Renal pelvis (tissue), 4 donors: ENCODE measurements around the gene RELN. TPM values are rescaled to one million over a fixed set of nuclear protein-coding genes. Genes with fewer than 3 reads are reported as not detected.
"Not testable (repeated sequence)": the region's sequence is repeated elsewhere in the genome, so short reads cannot be mapped to it uniquely, and the experiment has no call there.

Source experiments
- DNase-seq: peaks from one replicate; pipeline ENCODE4 v3.0.0-alpha.2; 2013
- polyA plus RNA-seq, 3 donors: library from polyadenylated mRNA; unstranded; fragments of 120-200 nt; gene quantifications; one replicate each; pipeline ENCODE4 v1.2.1, GENCODE V29; 2013; ENCODE audit not compliant: insufficient read length in 3 of 3

Gene RELN
- polyA plus RNA-seq, 3 donors = 7.1 to 14.8 (median 13.8) TPM

GRCh38 chr7:103851357-103851756, 138.1 kb downstream of the RELN start:
- DNase-seq = peak; percentile 20

DNA sequence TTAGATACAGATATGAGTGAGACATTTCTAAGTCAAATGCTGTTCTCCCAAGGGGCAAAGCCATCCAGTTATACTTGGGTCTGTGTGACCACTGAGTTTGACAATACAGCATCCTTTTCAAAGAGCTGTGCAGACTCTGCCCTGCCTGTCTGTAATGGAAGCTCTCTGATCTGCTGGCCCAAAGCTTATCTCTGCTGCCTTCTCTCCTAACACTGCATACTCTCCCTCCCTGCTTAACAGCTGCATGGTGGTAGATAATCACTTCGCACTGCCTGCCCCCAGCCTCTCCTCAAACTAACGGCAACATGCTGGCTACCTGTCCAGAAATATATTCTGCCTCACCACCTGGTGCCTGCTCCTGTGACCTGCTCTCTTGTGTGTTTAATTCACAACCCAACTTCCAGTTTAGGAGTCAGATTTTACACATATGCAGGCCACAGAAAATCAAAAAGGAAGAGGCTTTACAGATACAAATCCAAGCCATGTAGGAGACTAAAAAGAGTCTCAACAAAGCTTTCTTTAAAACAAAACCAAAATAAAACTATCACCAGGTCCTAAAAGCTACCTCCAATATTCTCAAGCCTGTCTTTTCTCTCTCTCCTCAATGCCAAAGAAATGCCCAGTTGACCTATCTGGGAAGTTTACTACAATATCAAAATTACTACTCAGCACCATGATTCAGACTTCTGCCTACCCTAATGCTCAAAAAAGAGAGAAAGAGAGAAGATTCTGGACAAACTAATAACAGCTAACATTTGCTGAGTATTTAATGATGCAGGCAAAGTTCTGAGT, 145.6 kb downstream of the RELN start:
- no peak for DNase-seq

- DNase-seq = no peak
Observed at GRCh38 chr7:103833401-103833800, 156.1 kb downstream of the RELN start.

DNA sequence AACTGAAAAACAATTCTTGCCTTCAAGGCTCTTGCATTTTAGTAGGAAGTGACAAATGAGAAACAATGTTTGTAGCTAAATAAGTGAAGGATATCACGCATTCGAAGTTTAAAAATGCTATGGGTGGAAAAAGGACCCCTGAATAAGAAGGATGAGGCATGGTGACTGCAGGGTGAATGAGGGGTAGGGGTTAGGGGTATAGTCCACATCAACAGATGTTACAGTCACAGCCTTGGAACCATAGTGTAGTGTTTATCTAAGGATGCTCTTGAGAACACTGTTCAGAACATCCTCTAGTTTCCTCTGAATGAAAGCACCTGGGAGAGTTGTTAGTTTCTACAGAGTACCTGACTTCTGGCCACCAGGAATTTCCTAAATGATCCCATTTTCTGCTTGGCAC, 157.0 kb downstream of the RELN start:
- no peak for DNase-seq

- no peak for DNase-seq
Observed at GRCh38 chr7:103824251-103824650, 165.2 kb downstream of the RELN start.

- no peak for DNase-seq
Observed at GRCh38 chr7:103823084-103823483, 166.4 kb downstream of the RELN start.

DNA sequence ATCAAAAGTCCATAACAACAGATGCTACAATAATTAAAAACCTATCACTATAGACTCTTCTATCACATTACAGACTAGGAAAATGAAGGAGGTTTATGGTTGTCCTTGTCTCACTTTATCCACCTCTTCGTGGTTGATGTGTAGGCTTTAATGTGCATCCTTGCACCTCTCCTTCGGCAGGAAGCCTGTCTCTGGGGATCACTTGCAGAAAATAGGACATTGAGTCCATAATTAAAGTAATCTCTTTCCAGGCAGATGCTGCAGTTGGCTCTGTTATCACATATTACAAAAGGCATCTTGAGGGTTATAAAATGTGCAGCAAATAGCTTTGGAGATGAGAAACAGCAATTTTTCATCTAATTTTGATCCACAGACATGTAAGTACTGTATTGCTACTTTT, 168.4 kb downstream of the RELN start:
- no peak for DNase-seq

DNA sequence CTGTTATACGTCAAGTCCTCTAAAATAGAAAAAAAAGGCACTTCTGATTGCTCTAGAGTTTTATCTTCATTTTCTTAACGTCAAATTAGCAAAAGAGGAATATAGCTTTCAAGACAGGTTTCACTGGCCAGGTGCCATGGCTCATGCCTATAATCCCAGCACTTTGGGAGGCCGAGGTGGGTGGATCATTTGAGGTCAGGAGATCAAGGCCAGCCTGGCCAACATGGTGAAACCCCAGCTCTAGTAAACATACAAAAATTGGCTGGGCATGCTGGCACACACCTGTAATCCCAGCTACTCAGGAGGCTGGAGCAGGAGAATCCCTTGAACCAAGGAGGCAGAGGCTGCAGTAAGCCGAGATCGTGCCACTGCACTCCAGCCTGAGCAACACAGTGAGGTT, 173.5 kb downstream of the RELN start:
- DNase-seq = not testable (repeated sequence)

DNA sequence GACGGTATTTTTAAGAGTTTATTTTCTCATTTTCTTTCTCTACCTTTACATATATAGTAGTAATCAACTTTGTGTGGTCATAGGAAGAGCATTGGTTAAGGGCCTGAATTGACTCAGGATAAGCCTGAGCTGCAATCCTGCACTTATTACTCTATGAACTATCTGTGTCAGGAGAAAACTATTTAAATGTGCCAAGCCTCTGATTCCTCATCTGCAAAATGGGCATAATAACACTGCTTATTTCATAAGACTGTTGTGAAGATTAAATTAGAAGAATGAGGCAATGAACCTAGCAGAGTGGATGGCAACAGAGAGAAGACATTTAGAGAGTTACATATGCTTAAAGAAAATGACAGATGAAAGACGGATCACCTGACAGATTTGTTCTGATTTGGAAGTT, 175.5 kb downstream of the RELN start:
- no peak for DNase-seq

GRCh38 chr7:103811997-103812396, 177.5 kb downstream of the RELN start:
- peak; percentile 17 for DNase-seq

DNA sequence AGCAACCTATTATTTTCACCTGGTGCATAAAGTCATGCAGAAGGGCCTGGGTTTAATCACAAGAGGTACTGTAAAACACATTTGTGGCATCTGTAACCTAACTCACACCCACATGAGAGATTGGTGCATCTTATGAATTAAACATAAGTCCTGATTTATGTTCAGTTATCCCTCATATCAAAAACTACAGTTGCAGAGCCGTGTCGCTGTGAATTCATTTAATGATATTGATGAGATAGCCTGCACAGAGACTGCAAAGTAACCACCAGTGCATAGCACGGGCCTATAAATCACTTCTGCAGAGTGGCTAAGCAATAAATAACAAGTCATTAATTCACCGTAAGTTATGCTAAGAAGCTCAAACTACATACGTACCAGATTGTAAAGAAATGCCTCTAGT, 178.2 kb downstream of the RELN start:
- no peak for DNase-seq

- peak; percentile 19 for DNase-seq
Observed at GRCh38 chr7:103810112-103810744, 179.2 kb downstream of the RELN start.

DNA sequence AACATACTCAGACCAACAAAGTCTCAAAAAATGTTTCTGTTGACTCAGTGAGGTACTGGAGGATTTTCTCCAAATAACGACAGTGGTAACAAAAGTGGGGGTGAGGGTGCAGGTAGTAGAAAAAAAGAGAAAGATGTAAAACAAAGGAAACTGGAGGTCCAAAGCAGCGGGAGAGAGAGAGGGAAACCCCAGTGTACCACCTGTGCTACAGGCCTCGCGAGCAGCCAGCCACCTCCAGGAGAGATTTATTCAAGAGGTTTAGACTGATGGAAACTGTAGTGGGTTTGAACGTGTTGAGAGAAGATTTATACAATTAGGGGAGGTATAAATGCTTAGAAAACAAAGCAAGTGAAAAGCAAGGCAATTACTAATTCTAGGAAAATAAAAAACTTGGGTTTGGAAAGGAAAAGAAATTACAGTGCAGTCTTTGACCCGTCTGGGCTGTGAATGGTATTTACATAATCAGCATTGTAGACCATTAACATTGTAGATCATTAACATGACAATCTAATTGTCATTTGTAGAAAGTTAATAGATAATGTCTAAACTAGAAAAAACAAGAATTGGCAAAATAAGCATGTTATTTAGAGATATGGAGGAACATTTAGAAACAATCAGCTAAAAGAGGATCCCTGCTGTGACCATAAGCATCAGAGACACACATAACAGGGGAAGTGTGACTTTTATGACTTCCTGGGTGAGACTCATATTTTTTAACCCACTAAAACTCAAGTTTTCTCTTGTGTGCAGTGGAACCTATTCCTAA, 180.0 kb downstream of the RELN start:
- no peak for DNase-seq

DNA sequence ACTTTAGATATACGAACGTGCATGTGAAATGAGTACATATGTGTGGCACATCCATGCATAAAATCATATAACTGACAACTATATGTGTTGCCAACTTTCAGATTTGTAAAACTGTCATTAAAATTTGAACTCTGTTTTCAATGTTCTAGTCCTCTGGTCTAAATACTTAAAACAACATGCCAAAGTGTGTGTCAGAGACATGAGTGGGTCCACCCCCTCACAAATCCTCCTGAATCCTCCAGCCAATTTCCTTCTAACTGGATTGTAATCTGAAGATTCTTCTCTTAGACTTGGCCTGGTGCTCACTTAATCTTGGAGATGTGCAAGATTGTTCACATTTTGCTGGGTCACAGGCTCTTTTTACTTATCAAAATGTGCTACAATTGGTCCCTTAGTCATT, 184.1 kb downstream of the RELN start:
- no peak for DNase-seq

DNA sequence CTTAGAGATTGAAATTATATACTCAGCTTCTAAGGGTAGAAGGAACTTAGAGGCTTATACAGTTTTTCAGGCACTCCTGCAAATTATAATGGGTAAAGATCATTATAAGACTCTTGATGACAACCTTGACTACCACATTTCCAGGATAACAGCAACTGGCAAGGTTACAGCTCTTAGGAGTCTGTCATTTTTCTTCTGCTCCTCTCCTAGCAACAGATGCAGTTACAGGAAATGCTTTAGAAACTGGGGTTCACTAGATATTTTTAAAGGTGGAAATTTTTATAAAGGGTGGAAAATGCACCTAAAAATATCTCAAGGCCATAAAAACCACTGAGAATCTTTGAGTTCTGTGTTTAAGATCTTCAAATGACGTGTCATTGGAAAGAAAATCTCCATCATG, 185.8 kb downstream of the RELN start:
- no peak for DNase-seq

- DNase-seq = no peak
Observed at GRCh38 chr7:103799298-103799697, 190.2 kb downstream of the RELN start.

GRCh38 chr7:103797647-103798307, 191.7 kb downstream of the RELN start:
- DNase-seq = no peak

GRCh38 chr7:103796327-103796962, 193.0 kb downstream of the RELN start:
- no peak for DNase-seq

DNA sequence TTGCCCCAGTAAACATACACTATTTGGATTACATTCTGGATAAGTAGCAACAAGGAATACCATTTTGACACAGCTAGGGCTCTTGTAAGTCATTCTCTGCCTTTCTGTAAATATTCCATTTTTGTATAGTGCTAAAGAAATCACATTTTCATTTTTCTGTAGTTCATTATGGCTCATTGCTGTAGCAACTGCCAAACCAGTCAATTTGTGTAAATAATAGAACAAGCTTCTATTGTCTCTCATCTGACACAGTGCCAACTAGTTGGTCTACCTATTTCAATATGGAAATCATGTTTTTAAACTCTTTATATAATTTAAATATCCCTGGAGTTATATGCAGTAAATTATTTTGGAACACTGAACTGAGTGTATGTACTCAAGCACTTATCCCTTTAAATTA, 193.7 kb downstream of the RELN start:
- no peak for DNase-seq

DNA sequence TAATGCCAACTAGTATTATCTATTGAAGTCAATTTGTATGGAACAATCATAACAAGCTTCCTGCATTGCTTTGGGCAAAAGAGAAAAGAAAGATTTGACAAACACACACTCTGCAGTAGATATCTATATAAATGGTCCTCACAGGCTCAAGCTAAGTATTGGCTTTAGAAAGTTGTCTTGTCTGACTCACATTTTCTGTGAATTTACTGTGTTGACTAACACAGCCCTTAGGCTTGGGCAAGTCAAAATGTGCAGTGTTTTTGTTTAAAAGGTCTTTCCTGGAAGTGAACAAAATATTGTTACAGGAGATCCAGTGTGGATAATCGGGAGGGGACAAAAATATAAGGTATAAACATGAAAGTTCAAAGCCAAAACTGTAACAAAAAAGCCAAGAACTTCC, 194.4 kb downstream of the RELN start:
- DNase-seq = no peak

GRCh38 chr7:103794424-103794823, 195.0 kb downstream of the RELN start:
- no peak for DNase-seq

GRCh38 chr7:103793614-103794013, 195.8 kb downstream of the RELN start:
- DNase-seq = no peak
